ENCODE results near the gene OR52J3. TPM values are rescaled to one million over a fixed set of nuclear protein-coding genes. Genes with fewer than 3 reads are reported as not detected.
A peak's percentile ranks its signal among the peaks of the same experiment; 100 is the strongest.
"Not testable (repeated sequence)": the region's sequence is repeated elsewhere in the genome, so short reads cannot be mapped to it uniquely, and the experiment has no call there.

Gene OR52J3
- not detected for total RNA-seq
- long read RNA-seq, result 0 reads

DNA sequence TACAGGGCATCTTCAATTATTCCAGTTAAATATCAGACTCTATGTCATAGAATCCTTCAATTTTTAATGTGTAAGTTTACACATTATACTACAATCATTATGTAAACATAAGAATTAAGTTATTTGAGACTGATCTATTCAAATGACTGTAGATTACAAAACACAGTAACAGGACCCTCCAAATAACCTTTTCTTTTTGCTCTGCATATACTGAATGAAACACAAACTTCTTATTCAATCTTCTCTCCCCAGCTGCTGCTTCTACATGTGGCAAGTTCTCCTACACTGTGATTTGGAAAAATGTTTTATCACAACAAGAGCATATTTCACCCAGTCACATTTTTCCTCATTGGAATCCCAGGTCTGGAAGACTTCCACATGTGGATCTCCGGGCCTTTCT, at the start of gene OR52J3:
OR52J3 (plus strand) TSS at position 301 of the 400 bp plus-strand sequence; CDS start at position 301, 0 bp downstream.
- ATAC-seq, result no peak
- intact Hi-C loops (cut with DNase I, micrococcal nuclease), result no loop called here
- no peak for DNase-seq

DNA sequence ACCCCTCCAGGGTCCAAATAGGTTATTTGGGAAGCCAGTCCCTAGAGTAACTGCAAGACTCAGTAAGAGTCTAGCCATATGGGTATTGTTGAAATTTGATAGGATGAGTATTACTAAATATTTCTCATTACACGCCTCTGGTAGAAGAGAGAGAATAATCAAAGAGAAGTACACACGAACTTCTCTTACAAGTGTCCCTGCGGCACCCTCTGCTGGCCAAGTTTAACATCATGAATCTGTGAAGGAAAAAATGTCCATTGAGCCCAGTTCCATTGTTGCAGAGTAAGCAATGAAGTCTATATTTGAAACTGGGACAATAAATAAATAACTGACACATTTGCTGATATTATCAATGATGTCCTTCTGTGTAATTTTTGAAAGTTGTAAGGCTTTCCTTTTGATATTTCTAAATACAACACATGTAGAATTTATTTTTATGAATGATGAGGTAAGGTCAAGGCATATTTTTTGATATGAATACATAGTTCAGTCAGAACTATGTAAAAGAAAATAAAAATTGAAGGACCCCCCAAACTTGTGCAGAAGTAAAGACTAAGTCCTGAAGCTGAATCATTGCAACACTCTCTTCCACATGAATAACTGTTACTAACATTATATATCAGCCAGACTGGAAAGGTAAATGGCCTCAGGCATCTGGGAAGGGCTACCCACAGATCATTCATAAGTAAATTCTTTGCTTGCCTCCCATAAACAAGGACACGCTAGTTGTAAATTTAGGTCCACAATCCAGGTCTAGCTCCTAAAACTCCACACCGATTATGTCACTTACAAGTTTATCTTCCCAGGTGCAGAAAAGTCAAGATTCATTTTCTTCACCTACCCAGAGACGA, 41.7 kb upstream of the OR52J3 start:
- peak in 1 of 2 donors; percentile 67 for DNase-seq
- peak; percentile 58 for ATAC-seq
- intact Hi-C loops (cut with DNase I, micrococcal nuclease), result loop anchor here in 1 of 2 donors (5.0 kb wide), 1 partner anchor 377 kb away; no protein-coding TSS in a partner anchor

DNA sequence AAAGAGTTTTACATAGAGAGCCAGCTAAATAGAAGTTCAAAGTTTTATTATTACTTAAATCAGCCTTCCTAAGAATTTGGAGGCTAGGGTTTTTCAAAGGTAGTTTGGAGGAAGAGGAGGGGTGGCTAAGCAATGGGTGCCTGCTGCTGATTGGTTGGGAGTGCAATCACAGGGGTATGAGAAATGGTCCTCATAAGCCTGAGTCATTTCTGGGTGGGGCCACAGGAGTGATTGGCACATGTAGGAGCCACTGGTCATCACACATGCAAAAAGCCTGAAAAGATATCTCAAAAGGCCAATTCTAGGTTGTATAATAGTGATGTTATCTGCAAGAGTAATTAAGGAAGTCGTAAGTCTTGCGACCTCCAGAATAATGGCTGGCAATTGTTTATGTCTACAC, 38.8 kb upstream of the OR52J3 start:
- DNase-seq (no peak), ATAC-seq (no peak)
- intact Hi-C loops (cut with DNase I, micrococcal nuclease), result no loop called here

DNA sequence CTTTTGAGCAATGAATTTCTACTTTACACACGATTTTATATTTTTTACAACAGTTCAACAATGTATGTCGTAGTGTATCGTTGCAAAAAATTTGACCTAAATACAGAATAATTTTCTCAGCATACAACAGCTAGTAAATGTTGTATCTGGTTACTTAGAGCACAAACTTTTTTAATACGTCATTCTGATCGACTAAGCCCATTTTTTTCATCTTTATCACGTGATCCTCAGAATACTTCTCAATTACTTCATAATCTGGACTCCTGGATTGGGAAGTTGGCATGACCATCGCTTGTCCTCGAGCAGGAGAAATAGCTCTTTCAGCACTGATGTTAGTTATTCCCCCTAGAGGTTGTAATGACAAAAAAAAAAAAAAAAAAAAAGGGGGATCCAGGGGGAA, 35.1 kb upstream of the OR52J3 start:
- ATAC-seq (no peak), DNase-seq (no peak)
- intact Hi-C loops (cut with DNase I, micrococcal nuclease), result no loop called here

DNA sequence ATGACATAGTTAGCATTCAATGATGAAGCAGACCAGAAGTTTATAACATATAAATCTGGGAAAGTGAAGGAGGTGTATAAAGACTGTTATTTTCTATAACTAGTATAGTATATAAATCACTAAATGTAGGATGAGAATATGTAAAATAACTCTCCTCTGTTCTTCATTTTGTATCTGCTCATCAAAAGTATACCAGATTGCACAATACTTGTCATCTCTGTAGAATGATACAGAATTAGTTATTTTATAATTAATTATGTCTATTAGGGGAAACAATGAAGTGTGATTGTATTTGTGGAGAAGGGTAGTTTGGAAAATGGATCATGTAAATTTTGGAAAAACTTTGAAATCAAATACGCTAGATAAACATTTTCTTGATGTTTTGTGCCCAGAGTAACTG, 33.3 kb upstream of the OR52J3 start:
- intact Hi-C loops (cut with DNase I, micrococcal nuclease), result no loop called here

DNA sequence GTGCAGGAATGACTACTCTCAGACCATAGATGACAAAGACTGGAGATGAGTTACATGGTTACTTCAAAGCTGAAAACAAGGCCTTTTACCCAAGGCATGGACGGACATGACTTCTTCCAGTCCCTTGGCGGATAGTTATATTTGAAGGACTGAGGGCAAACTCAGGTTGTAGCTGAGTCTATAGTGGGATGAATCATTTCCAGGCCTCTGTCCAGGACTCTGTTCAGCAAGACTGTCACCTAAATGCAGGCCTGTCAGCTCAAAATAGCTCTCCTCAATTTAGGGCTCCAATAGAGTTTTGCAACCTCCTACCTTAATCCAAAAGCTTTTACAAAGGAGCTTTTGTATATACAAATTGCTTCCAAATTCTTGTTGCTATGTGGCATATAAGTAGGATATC, 24.3 kb upstream of the OR52J3 start:
- DNase-seq (no peak), ATAC-seq (no peak)
- intact Hi-C loops (cut with DNase I, micrococcal nuclease), result no loop called here

More for the DNA sequence above, 33.3 kb upstream of the OR52J3 start:
- ATAC-seq (no peak), DNase-seq (no peak)

DNA sequence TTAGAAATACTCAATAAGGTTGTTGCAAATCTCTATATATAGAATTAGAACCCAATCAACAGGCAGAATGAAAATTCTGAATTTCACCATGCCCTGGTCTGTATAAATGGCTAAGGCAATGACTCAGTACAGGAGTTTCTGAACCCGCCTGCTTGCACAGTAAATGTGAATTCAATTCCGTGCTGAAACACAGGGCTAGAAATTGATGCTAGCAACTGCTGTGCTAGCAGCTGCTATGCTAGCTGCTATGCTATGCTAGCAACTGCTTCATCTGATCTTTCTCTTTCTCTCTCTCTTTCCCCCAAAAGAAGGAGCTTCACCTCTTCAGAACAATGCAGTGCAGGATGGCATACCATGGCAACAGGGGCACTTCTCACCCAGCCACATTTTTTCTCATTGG, 9.7 kb upstream of the OR52J3 start:
- intact Hi-C loops (cut with DNase I, micrococcal nuclease), result no loop called here
- ATAC-seq (no peak), DNase-seq (no peak)

DNA sequence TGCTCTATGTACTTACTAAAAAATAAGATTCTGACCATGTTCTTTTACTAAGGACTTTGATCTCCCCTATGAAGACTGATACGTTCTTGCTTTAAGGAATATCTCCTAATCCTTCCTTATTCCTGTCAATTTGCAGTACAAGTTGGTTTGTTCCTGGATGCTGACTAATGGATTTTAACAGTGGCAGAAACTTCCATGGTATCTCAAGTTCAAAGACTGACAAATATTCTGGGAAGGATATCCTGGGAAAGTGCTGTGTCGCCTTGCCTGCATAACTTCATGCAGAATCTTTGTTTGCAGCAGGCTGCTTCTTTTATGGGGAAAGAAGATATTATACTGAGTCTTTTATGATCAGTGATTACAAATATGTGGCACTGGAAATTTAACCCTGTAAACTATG, 8.4 kb upstream of the OR52J3 start:
- ATAC-seq (no peak), DNase-seq (no peak)
- intact Hi-C loops (cut with DNase I, micrococcal nuclease), result no loop called here

DNA sequence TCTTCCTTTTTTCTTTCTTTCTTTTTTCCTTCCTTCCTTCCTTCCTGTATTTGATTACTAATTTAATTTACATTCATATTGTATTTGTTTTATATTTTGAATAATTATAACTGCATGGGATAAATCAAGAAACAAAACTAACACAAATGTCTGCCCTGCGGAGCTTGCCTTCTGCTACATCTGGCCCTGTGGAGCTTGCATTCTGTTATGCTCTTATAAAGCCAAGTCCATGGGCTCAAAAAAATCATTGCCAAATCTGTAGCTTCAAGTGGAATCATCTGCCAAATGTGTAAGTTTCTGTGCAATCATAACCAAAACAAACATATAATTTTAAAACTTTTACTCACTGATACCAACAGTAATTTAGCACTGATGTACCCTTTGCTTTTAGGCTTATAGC, 8.0 kb upstream of the OR52J3 start:
- no peak for ATAC-seq
- intact Hi-C loops (cut with DNase I, micrococcal nuclease), result no loop called here
- DNase-seq, result no peak

DNA sequence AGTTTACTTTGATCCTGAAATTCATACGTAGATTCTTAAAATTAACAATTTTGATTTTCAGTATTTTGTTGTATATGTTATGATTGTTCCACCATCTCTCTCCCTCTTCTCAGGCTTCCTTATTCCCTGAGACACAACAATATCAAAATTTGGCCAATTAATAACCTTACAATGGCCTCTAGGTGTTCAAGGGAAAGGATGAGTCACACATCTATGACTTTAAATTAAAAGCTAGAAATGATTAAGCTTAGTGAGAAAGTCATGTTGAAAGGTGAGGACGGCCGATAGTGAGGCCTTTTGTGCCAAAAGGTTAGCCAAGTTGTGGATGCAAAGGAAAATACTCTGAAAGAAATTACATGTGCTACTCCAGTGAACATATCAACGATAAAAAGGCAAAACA, 5.5 kb upstream of the OR52J3 start:
- intact Hi-C loops (cut with DNase I, micrococcal nuclease), result no loop called here

DNA sequence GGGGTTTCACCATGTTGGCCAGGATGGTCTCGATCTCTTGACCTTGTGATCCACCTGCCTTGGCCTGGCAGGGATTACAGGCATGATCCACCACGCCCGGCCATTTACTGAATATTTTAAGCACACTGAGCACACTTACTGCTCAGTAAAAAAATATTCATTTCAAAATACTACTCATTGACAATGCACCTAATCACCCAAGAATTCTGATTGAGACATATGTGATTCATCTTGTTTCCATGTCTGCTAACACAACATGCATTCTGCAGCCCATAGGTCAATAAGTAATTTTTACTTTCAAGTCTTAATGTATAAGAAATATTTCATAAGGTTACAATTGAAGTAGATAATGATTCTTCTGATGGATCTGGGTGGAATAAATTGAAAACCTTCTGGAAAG, 4.2 kb upstream of the OR52J3 start:
- ATAC-seq, result no peak
- intact Hi-C loops (cut with DNase I, micrococcal nuclease), result no loop called here
- DNase-seq, result no peak

More for the DNA sequence above, 5.5 kb upstream of the OR52J3 start:
- DNase-seq (no peak), ATAC-seq (no peak)

DNA sequence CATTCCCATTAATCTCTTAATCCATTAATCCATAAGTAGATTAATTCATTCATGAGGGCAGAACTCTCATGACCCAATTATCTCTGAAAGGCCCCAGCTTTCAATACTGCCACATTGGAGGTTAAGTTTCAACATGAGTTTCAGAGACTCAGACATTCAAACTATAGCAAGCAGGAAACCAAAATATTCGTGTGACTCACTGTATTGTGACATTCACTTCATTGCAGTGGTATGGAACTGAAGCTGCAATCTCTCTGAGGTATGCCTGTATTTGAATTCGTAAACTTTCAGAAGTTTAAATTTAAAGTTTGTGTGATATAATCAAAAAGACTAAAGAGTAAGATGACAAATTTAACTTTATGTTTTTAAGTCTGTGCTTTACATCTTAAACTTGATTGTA, 2.9 kb upstream of the OR52J3 start:
- ATAC-seq, result no peak
- intact Hi-C loops (cut with DNase I, micrococcal nuclease), result no loop called here
- DNase-seq, result no peak

DNA sequence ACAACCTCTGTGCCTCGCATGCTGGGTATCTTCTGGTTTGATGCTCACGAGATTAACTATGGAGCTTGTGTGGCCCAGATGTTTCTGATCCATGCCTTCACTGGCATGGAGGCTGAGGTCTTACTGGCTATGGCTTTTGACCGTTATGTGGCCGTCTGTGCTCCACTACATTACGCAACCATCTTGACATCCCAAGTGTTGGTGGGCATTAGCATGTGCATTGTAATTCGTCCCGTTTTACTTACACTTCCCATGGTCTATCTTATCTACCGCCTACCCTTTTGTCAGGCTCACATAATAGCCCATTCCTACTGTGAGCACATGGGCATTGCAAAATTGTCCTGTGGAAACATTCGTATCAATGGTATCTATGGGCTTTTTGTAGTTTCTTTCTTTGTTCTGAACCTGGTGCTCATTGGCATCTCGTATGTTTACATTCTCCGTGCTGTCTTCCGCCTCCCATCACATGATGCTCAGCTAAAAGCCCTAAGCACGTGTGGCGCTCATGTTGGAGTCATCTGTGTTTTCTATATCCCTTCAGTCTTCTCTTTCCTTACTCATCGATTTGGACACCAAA, 516 bp downstream of the OR52J3 start:
- ATAC-seq, result no peak
- intact Hi-C loops (cut with DNase I, micrococcal nuclease), result no loop called here
- no peak for DNase-seq

DNA sequence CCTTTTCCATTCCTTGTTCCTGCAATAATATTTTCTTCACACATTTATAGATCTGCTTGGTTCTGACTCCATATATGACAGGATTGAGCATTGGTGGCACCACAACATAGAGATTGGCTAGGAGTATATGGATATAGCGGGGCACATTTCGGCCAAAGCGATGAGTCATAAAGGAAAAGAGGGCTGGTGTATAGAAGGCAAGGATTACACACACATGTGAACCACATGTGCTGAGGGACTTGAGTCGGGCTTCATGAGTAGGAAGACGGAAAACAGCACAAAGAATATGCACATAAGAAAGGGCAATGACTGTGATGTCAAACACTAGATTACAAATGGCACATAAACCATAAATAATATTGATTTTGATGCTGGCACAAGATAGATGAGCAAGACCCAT, 12.4 kb downstream of the OR52J3 start:
- ATAC-seq; intact Hi-C loops (cut with DNase I, micrococcal nuclease); DNase-seq: not testable (repeated sequence)

DNA sequence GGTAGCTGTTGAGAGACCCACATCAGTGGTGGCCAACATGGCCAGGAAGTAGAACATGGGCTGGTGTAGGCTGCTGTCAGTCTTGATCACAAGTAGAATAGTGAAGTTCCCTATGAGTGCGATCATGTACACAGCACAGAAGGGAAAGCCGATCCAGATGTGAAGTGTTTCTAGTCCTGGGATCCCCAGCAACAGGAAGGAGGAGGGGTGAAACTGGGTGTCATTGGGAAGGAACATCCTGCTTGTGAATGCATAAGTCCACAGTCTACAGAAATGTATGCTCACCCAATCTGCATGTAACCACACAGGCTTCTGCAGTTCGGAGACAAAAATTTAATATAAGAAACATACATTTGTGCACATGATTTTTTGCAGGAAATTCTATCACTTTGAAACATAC, 13.1 kb downstream of the OR52J3 start, which contains the start of gene OR52E2:
OR52E2 (minus strand) TSS at position 237 of the 400 bp plus-strand sequence; CDS start at position 237, 0 bp downstream.
- no peak for DNase-seq
- intact Hi-C loops (cut with DNase I, micrococcal nuclease), result no loop called here
- ATAC-seq, result no peak

DNA sequence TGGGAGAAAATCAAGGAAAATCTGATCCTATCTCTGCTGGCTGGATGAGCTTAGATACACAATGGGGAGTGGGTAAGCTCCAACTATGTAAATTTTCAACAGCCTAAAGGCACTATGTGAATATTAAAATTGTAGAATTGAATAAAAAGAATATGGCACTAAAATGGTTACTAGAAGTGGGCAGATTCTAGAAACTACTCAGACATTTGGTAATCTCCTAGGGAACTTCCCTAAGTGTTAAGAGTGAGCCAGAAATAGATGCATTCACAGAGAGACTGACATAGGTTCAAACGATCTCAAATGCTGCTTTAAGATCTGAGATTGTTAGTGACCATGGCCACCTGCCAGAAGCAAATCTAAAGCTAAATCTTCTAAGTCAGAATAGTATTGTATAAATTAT, 18.7 kb downstream of the OR52J3 start:
- DNase-seq (no peak), ATAC-seq (no peak)
- intact Hi-C loops (cut with DNase I, micrococcal nuclease), result no loop called here

DNA sequence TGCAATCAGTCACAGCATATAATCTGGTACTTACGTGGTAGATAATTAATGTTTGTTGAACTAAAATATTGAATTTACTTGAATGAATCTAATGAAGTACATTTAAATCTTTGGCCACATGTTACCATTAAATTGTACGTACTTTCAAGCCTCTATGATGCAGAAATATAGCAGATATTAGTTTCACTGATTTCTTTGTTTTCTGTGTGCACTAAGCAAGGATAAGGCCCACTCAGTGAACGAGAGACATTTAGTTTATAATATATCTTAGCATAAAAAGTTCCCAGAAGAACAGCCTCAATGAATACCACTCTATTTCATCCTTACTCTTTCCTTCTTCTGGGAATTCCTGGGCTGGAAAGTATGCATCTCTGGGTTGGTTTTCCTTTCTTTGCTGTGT, 22.9 kb downstream of the OR52J3 start, which contains the start of gene OR52E1:
OR52E1 (plus strand) TSS at position 301 of the 400 bp plus-strand sequence.
- intact Hi-C loops (cut with DNase I, micrococcal nuclease), result no loop called here
- DNase-seq, result no peak
- no peak for ATAC-seq

DNA sequence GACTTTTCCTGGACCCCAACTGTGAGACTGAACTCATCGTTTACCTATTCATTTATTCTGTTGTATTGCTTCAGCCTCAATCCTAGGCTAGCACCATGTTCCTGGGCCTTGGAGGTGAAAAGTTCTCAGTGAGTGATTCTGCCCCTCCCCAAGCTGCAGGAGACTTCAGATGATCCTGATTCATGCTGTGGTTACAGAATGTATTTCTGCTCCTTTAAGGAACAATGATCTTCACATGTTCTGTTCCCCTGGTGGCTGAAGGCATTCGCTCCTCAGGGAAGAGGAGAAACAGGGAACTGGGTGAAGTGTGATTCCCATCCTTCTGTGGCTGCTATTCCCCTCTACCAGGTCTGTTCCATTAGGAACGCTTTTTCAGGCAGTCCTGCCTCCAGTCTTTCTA, 25.5 kb downstream of the OR52J3 start:
- intact Hi-C loops (cut with DNase I, micrococcal nuclease), result no loop called here
- no peak for ATAC-seq
- DNase-seq, result no peak

DNA sequence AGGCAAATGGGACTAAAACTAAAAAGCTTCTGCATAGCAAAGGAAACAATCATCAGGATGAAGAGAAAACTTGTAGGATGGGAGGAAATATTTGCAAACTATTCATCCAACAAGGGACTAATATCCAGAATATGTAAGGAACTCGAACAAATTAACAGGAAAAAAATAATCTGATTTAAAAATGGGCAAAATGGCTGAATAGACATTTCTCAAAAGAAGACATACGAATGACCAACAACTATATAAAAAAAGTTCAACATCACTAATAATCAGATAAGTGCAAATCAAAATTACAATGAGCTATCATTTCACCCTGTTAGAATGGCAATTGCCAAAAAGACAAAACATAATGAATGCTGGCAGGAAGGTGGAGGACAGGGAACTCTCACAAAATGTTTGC, 35.1 kb downstream of the OR52J3 start:
- DNase-seq (no peak), ATAC-seq (no peak)
- intact Hi-C loops (cut with DNase I, micrococcal nuclease), result no loop called here

DNA sequence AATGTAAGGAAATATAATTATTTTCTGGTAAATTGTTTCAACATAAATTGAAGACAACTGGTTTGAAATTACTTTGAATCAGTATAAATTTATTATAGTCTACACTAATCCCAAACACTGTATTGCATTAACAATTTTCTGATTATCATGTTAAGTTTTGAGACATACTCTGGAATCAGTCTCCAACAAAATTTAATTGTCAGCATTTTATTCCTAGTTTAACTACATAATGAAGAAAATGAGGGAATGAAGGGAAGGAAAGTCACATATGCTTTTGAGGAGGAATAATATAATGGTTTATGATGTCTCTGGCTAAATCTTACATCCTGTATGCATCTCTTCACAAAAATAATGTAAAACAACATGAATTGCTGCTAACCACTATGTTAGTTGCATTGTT, 37.3 kb downstream of the OR52J3 start:
- DNase-seq (no peak), ATAC-seq (no peak)
- intact Hi-C loops (cut with DNase I, micrococcal nuclease), result no loop called here
